GM13976 (cell line): Measurements from ENCODE around the gene ABCC6.

Source experiments
- DNase-seq: peaks from one replicate; pipeline ENCODE4 v3.0.0; 2012; ENCODE audit warnings: low spot score
- CTCF ChIP-seq: IDR thresholded peaks from 2 replicates; pipeline ENCODE4 v1.5.1; 2012; ENCODE audit warnings: borderline replicate concordance, mild to moderate bottlenecking; ENCODE audit not compliant: insufficient read depth; ENCODE audit errors: extremely low read depth, missing control alignments, control extremely low read depth
- in situ Hi-C: fragments of 300-500 bp; cut with MboI; formaldehyde crosslinking; loops from one replicate; pipeline ENCODE4 v1.12.0; 2022; ENCODE audit warnings: low sequenced_read_pairs, mixed read lengths, inconsistent platforms; ENCODE audit not compliant: unreplicated experiment

ABCC6 gene

DNA sequence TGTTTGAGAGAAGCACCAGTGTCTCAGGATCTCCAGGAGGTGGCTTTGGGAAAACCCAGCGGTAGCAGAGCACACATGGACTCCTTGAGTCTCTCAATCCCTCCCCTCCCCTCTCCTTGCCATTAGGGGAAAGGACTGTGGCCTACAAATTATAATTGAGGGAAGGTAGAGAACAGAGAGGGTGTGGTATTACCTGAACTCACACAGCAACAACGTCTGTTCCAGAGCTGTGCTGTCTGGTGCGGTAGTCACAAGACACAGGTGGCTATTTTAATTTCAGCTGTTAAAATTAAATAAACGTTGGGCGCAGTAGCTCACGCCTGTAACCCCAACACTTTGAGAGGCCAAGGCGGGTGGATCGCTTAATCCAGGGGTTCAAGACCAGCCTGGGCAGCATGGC, 110.2 kb downstream of the ABCC6 start:
- no peak for TF ChIP-seq CTCF
- DNase-seq, result no peak
- in situ Hi-C loops, result no loop called here

DNA sequence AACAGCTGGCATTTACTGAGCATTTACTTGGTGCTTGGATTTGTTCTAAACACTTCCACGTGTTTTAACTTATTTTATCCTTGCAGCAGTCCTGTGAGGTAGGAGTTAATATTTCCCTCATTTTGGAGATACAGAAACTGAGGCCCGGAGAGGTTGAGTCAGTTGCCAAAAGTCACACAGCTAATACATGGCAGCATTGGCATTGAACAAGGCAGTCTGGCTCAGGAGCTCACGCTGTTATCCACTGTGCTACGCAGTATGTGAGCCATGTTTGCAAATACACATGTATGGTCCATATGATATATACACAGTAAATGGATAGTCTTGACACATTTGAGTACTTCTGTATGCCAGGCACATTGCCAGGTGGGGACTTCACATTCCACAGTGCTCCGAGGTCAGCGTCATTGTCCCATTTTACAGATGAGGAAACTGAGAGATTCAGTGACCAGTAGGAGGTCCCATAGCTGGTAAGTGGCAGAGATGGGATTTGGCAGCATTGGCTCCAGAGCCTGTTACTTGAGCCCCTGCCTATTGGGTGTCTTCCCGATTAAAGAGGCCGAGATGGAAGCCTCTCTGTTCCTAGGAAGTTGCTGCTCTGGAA, 110.7 kb downstream of the ABCC6 start:
- TF ChIP-seq CTCF, result no peak

DNA sequence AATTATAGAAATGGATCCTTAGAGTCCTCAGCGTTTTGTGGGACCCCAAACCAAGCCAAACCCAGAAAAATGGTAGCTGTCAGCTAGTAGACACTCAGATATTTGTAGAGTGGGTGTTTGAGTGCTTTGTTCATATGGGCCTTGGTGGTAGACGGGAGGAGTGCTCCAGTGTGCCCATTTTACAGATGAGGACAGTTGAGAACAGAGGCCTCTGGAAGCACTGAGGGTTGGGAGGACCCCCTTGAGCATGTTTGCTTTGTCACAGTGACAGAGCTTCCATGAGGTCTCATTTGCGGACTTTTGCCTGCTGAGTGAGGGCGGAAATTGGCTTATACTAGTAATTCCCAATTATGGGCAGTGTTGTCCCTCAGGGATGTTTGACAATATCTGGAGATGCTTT, 111.7 kb downstream of the ABCC6 start:
- TF ChIP-seq CTCF, result no peak
- no peak for DNase-seq
- in situ Hi-C loops, result no loop called here

More for the DNA sequence above, 110.7 kb downstream of the ABCC6 start:
- DNase-seq, result no peak
- in situ Hi-C loops, result no loop called here

DNA sequence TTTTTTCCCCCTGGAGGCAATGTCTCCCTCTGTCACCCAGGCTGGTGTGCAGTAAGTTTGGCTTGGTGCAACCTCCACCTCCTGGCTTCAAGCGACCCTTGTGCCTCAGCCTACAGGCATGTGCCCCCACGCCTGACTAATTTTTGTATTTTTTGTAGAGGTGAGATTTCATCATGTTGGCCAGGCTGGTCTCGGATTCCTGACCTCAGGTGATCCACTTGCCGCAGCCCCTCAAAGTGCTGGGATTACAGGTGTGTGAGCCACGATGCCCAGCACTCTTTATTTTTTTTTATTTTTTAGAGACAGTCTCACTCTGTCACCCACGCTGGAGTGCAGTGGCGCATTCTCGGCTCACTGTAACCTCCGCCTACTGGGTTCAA, 113.2 kb downstream of the ABCC6 start:
- in situ Hi-C loops, result no loop called here
- no peak for DNase-seq
- TF ChIP-seq CTCF, result no peak

DNA sequence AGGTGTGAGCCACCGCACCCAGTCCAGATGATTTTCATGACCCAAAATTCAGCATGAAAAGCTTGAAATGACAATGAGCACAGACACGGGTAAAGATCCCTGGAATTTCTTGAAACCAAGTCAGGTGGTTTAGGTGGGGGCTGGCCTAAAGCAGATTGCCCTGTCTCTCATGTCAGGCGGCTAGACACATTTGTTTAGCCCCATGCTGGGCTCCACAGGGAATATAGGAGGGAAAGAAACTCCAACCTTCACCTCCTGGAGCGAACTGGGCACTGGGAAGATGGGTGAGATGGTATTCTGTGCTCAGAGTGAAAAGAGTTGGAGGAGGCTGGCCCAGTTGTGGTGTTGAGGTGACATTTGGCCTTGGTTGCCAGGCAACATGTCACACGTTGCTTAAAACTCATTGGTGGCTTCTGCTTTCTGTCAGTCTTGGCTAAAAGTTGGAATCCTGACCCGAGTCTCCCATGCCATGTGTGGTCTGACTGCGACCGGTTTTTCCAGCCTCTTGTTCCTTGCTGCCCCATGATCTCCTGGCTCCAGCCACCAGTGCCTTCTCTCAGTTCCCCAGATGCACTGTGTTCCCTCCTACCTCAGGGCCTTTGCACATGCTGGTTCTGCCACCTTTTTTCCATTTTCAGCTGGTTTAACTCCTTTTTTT, 113.7 kb downstream of the ABCC6 start:
- TF ChIP-seq CTCF, result no peak
- DNase-seq, result no peak
- in situ Hi-C loops, result no loop called here

GRCh38 chr16:16108759-16109158, 114.5 kb downstream of the ABCC6 start:
- TF ChIP-seq CTCF, result no peak
- in situ Hi-C loops, result no loop called here
- no peak for DNase-seq
